Left ventricle myocardium inferior (tissue), 1 donor: ENCODE measurements around the gene CABLES1. TPM values are rescaled to one million over a fixed set of nuclear protein-coding genes. Genes with fewer than 3 reads are reported as not detected.

ENCODE experiments used
- DNase-seq: peaks from one replicate; pipeline ENCODE4 v3.0.0-alpha.2; 2020
- H3K27ac ChIP-seq: fragments of 200-600 bp; replicated peaks from 2 replicates; pipeline ENCODE4 v1.8.0; 2021
- H3K27me3 ChIP-seq: fragments of 200-600 bp; 2 replicates; pipeline ENCODE4 v1.8.0; 2021; ENCODE audit warnings: low read depth
- H3K36me3 ChIP-seq: fragments of 200-600 bp; 2 replicates; pipeline ENCODE4 v1.8.0; 2021
- H3K4me1 ChIP-seq: fragments of 200-600 bp; 2 replicates; pipeline ENCODE4 v1.8.0; 2021
- H3K4me3 ChIP-seq: fragments of 200-600 bp; 2 replicates; pipeline ENCODE4 v1.8.0; 2021; ENCODE audit warnings: mild to moderate bottlenecking, moderate library complexity
- H3K9me3 ChIP-seq: fragments of 200-600 bp; replicated peaks from 2 replicates; pipeline ENCODE4 v1.8.0; 2021
- intact Hi-C: fragments of 100-400 bp; cut with micrococcal nuclease; formaldehyde crosslinking; loops from one replicate; pipeline ENCODE4 v1.11.0; 2022
- total RNA-seq: library from RNA; stranded (reverse); fragmentation: NEBNext Ultra II Directional; extraction: Animal tissue kit (Norgen Biotek cat#: 25700); gene quantifications from one replicate; pipeline ENCODE4 v1.2.1, GENCODE V29; 2021
- TF ChIP-seq, protein P1 (sequence below): fragments of 200-600 bp; IDR thresholded peaks from 2 replicates; pipeline ENCODE4 v1.8.0; 2021; ENCODE audit warnings: antibody characterized with exemption, mild to moderate bottlenecking, borderline replicate concordance
- donor health status: DM: no; HTN: yes; CAD: no; lungs with severe emphysema.

The CABLES1 gene
- total RNA-seq, 1 donor from 2014 or later = 2.7 TPM

DNA sequence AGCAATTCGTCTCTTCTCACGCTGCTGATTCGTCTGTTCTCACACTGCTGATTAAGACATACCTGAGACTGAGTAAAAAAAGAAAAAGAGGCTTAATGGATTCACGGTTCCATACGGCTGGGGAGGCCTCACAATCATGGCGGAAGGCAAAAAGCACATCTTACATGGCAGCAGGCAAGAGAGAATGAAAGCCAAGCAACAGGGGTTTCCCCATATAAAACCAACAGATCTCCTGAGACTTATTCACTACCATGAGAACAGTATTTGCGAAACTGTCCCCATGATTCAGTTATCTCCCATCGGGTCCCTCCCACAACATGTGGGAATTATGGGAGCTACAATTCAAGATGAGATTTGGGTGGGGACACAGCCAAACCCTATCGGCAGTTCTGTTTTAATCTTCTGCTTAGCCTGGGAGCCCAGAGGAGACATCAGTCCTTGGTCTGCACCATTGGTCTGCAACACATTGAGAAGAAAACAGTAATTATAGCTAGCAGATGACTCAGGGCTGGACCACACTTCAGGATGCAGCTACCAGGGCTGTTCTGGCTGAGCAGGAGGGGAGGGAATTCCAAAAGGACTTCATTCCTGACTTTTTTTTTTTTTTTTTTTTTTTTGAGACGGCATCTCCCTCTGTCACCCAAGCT is 69.4 kb downstream of the CABLES1 start:
- TF ChIP-seq, protein P1, sequence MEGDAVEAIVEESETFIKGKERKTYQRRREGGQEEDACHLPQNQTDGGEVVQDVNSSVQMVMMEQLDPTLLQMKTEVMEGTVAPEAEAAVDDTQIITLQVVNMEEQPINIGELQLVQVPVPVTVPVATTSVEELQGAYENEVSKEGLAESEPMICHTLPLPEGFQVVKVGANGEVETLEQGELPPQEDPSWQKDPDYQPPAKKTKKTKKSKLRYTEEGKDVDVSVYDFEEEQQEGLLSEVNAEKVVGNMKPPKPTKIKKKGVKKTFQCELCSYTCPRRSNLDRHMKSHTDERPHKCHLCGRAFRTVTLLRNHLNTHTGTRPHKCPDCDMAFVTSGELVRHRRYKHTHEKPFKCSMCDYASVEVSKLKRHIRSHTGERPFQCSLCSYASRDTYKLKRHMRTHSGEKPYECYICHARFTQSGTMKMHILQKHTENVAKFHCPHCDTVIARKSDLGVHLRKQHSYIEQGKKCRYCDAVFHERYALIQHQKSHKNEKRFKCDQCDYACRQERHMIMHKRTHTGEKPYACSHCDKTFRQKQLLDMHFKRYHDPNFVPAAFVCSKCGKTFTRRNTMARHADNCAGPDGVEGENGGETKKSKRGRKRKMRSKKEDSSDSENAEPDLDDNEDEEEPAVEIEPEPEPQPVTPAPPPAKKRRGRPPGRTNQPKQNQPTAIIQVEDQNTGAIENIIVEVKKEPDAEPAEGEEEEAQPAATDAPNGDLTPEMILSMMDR = no peak
- Histone ChIP-seq H3K4me1 (no peaks in the 10 kb centered on the region), H3K9me3 (peaks cover 11% of the 10 kb centered on the region), H3K27ac (no peak overlapping the region), H3K36me3 (peaks cover 11% of the 10 kb centered on the region), H3K4me3 (no peak overlapping the region), H3K27me3 (peaks cover 9% of the 10 kb centered on the region)
- DNase-seq = no peak
- intact Hi-C loops = no loop called here

DNA sequence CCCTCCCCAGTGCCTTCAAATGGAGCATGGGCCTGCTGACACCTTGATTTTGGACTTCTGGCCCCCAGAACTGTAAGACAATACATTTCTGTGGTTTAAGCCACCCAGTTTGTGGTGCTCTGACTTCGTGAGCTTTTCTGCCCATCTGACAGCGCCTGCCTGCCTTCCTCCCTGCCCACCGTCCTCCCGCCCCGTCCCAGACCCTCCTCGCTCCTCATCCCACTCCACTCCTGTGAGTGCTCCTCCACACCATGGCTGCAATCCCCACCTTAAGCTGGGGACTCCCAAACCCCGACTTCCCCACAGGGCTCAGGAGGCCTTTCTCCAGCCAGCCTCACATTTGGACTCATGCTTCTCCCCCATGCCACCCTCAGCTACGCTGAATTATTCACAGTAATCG is 70.7 kb downstream of the CABLES1 start:
- peaks cover 9% of the 10 kb centered on the region for H3K27me3 ChIP-seq
- TF ChIP-seq, protein P1 = no peak
- H3K4me3 ChIP-seq = no peak overlapping the region
- H3K9me3 ChIP-seq = peaks cover 11% of the 10 kb centered on the region
- intact Hi-C loops = no loop called here
- H3K36me3 ChIP-seq = peaks cover 11% of the 10 kb centered on the region
- DNase-seq = no peak
- no peak overlapping the region for H3K27ac ChIP-seq
- no peaks in the 10 kb centered on the region for H3K4me1 ChIP-seq

DNA sequence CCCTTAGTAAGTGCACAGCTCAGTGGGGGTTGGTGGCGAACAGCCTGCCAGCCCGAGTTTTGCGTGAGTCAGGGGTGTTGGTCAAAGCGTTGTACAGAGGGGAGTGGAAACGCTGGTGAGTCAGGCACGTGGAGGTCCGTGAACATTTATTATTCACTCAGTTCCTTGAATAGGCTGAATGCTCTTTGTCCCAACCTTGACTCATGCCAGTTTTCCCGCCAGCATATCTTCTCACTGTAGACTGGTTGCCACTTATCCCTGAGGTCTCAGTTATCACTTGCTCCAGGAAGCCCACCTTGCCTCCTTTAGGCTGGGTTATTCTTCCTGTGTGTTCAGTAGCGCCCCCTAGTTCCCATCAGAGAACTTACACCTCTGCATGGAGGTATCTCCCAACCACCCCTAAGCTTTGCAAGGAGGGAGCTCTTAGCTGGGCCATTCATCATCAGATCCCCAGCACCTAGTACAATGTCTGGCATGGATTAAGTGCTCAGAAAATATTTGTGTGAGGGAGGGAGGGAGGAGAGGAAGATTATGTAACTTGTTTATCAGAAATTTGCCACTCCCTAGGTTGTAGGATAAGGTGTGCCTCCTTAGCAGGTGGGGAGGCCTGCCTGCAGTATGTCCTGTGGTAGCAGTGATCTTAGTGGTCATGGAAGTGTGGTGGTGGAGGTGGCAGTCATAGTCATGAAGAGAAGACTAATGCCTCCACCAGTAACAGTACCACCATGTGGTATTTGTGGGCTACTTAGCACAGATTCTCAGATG is 72.1 kb downstream of the CABLES1 start:
- TF ChIP-seq, protein P1 = no peak
- Histone ChIP-seq H3K4me1 (no peaks in the 10 kb centered on the region), H3K27me3 (peaks cover 9% of the 10 kb centered on the region), H3K9me3 (peaks cover 11% of the 10 kb centered on the region), H3K4me3 (no peak overlapping the region), H3K27ac (no peak overlapping the region), H3K36me3 (peaks cover 11% of the 10 kb centered on the region)
- DNase-seq = no peak
- intact Hi-C loops = no loop called here

DNA sequence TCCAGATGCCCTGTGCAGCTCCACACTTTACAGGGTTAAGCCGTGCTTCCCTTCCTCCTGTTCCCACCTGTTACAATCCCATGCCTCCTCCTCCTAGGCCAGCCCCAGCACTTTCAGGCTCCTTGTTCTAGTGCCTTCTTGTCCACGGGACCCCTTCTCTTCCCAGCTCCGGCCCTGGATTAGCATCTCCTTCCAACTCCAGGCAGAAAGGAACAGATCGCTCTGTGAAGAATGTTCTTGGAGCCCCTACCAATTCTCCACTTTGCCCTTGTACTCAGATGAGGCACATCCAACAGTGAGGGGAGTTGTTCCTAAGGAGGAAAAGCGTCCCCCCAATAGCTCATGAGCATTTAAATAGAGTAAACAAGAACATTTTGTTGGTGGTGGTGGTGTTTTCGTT is 72.7 kb downstream of the CABLES1 start:
- H3K36me3 ChIP-seq = peaks cover 11% of the 10 kb centered on the region
- intact Hi-C loops = no loop called here
- no peak overlapping the region for H3K27ac ChIP-seq
- DNase-seq = no peak
- no peak overlapping the region for H3K4me3 ChIP-seq
- H3K4me1 ChIP-seq = peaks cover 2% of the 10 kb centered on the region
- peaks cover 9% of the 10 kb centered on the region for H3K27me3 ChIP-seq
- H3K9me3 ChIP-seq = peaks cover 11% of the 10 kb centered on the region
- TF ChIP-seq, protein P1 = no peak

DNA sequence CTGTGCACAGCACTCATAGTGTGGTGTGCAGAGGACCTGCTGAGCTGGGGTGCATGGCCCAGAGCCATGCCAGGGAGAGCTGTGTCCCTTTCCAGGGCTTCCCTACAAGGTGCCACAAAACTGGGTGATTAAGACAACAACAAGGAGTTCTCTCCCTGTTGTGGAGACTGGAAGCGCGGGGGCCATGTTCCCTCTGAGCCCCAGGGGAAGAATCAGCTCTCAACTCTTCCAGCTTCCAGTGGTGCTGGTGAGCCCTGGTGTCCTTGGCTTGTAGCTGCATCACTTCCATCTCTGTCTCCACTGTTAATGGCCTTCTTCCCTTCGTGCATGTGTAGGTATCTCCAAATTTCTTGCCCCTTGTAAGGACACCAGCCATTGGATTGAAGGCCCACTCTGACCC is 73.3 kb downstream of the CABLES1 start:
- intact Hi-C loops = no loop called here
- no peak overlapping the region for H3K4me3 ChIP-seq

More for the DNA sequence above, 73.3 kb downstream of the CABLES1 start:
- peaks cover 11% of the 10 kb centered on the region for H3K36me3 ChIP-seq
- no peak for DNase-seq
- H3K4me1 ChIP-seq = peaks cover 8% of the 10 kb centered on the region
- peaks cover 9% of the 10 kb centered on the region for H3K27me3 ChIP-seq
- H3K27ac ChIP-seq = no peak overlapping the region
- TF ChIP-seq, protein P1 = no peak
- peaks cover 11% of the 10 kb centered on the region for H3K9me3 ChIP-seq
